ENCODE measurements around the gene TSPAN17. TPM values are rescaled to one million over a fixed set of nuclear protein-coding genes. Genes with fewer than 3 reads are reported as not detected.

TSPAN17 gene
- total RNA-seq, 2 donors from 2014 or later = 24.1 to 37.6 TPM

DNA sequence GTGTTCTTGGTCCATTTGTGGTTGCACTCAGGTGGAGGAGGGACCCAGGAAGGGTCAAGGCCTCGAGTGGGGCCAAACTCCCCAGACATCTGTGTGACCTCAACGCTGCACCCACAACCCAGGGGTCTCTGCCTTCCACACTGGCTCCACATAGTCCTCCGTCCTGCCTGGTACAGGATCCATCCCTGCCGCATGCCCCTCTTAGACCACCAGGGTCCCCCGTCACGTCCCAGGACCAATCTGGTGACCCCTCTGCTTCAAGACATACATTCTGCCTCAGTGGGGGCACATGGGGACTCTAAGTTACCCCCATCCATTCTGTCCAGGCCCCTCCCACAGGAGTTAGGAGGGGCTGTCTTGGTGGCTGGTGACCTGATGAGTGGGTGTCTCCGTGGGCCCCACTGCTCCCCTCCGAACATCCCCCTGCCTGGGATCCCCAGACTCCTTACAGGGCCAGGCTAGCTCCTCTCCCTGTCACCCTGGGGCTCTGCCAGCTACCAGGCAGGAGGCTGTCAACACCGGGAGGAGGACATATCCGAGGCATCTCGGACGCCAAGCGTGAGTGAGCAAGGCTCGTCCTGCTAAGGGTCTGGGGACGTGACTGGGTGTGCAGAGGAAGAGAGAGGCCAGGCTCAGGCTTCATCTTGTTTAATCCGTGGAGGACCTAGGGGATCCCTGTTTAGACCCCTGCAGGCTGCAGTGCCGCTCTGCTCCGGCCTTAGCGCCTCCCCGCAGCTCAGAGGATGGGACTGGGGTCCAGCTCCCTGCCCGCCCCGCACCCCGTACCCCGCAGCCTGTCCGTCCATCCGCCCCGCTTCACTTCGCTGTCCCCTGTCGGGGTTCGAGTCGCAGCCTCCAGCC is 32.3 kb downstream of the TSPAN17 start:
- intact Hi-C loops (cut with DNase I) = no loop called here

GRCh38 chr5:176680226-176680563 is 32.9 kb downstream of the TSPAN17 start:
- H3K4me1 ChIP-seq = no peaks in the 10 kb centered on the region
- intact Hi-C loops (cut with DNase I) = no loop called here
- DNase-seq = no peak
- H3K36me3 ChIP-seq (replicated peaks in 1 of 2; ENCODE audit: insufficient read depth in 1 of 2, low read depth in 2 of 2) = no peaks in the 10 kb centered on the region
- no peak for TF ChIP-seq CTCF (IDR thresholded peaks at IDR 0.05)
- no peak for TF ChIP-seq POLR2A (IDR thresholded peaks at IDR 0.05)
- no peak for ATAC-seq
- no peak overlapping the region for H3K4me3 ChIP-seq
- no peaks in the 10 kb centered on the region for H3K9me3 ChIP-seq
- H3K27me3 ChIP-seq = no peaks in the 10 kb centered on the region
- H3K27ac ChIP-seq = no peak overlapping the region
- WGBS, 2 donors = 13% methylated on average over 32 of the region's 33 CpGs; no CpG with 5 or more reads in 1 of the 2 donors

More for the DNA sequence above, 32.3 kb downstream of the TSPAN17 start:
- no peaks in the 10 kb centered on the region for H3K9me3 ChIP-seq
- no peak overlapping the region for H3K4me3 ChIP-seq
- no peak for DNase-seq
- TF ChIP-seq CTCF (IDR thresholded peaks at IDR 0.05) (no peak), POLR2A (IDR thresholded peaks at IDR 0.05) (no peak)
- no peaks in the 10 kb centered on the region for H3K27me3 ChIP-seq
- 30 to 64% methylated on average over 8 to 24 of the region's 31 CpGs for WGBS, 2 donors
- ATAC-seq = no peak
- no peaks in the 10 kb centered on the region for H3K4me1 ChIP-seq
- no peaks in the 10 kb centered on the region for H3K36me3 ChIP-seq (replicated peaks in 1 of 2; ENCODE audit: insufficient read depth in 1 of 2, low read depth in 2 of 2)
- no peak overlapping the region for H3K27ac ChIP-seq

- TF ChIP-seq CTCF (IDR thresholded peaks at IDR 0.05) (no peak), POLR2A (IDR thresholded peaks at IDR 0.05) (no peak)
- no peak overlapping the region for H3K4me3 ChIP-seq
- intact Hi-C loops (cut with DNase I) = no loop called here
- H3K36me3 ChIP-seq (replicated peaks in 1 of 2; ENCODE audit: insufficient read depth in 1 of 2, low read depth in 2 of 2) = no peaks in the 10 kb centered on the region
- H3K4me1 ChIP-seq = no peaks in the 10 kb centered on the region
- no peaks in the 10 kb centered on the region for H3K9me3 ChIP-seq
- H3K27ac ChIP-seq = no peak overlapping the region
- ATAC-seq = no peak
- WGBS, 2 donors = 57 to 60% methylated on average over 6 of the region's 6 CpGs
- DNase-seq = no peak
- H3K27me3 ChIP-seq = no peaks in the 10 kb centered on the region
Observed at GRCh38 chr5:176682016-176682531, 34.8 kb downstream of the TSPAN17 start.

- no peak for TF ChIP-seq POLR2A (IDR thresholded peaks at IDR 0.05)
- no peak for TF ChIP-seq CTCF (IDR thresholded peaks at IDR 0.05)
- no peak overlapping the region for H3K4me3 ChIP-seq
- no peaks in the 10 kb centered on the region for H3K4me1 ChIP-seq
- H3K27me3 ChIP-seq = no peaks in the 10 kb centered on the region
- no peak overlapping the region for H3K27ac ChIP-seq
- H3K9me3 ChIP-seq = no peaks in the 10 kb centered on the region
- DNase-seq (no peak), ATAC-seq (no peak)
- no peaks in the 10 kb centered on the region for H3K36me3 ChIP-seq (replicated peaks in 1 of 2; ENCODE audit: insufficient read depth in 1 of 2, low read depth in 2 of 2)
- intact Hi-C loops (cut with DNase I) = no loop called here
Observed at GRCh38 chr5:176685010-176685409, 37.7 kb downstream of the TSPAN17 start.

DNA sequence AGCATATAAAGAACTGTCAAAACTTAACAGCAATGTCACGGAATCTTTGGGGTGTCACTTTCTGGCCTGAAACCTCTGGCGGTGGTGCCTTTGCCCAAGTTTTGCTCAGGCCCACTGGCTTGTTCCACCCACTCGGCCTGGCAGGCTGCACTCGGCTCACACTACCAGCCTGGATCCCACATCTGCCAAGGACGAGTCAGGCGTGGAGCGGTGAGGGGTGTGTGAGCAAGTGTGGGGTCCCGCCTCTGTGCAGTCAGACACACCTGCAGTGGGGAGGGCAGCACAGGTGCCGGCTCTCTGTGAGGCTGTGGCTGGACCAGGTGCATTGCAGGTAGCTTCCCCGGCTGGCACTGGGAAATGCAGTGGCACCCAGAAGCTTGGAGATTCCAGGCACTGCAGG is 40.0 kb downstream of the TSPAN17 start:
- ATAC-seq = no peak
- intact Hi-C loops (cut with DNase I) = no loop called here
- H3K9me3 ChIP-seq = no peaks in the 10 kb centered on the region

More for the DNA sequence above, 40.0 kb downstream of the TSPAN17 start:
- TF ChIP-seq CTCF (IDR thresholded peaks at IDR 0.05) (no peak), POLR2A (IDR thresholded peaks at IDR 0.05) (no peak)
- Histone ChIP-seq H3K27me3 (no peaks in the 10 kb centered on the region), H3K36me3 (replicated peaks in 1 of 2; ENCODE audit: insufficient read depth in 1 of 2, low read depth in 2 of 2) (no peaks in the 10 kb centered on the region), H3K4me1 (no peaks in the 10 kb centered on the region), H3K27ac (no peak overlapping the region), H3K4me3 (no peak overlapping the region)
- no peak for DNase-seq
- 73 to 83% methylated on average over 8 to 9 of the region's 10 CpGs for whole genome bisulfite sequencing, 2 donors

Measured in body of pancreas (tissue), 4 donors.